Activated CD4-positive, alpha-beta T cell treated with anti-CD3 and anti-CD28 coated beads for 48 hours (primary cell): ENCODE results near the gene SGCA.

Experiments
- DNase-seq: peaks from one replicate; pipeline ENCODE4 v3.0.0-alpha.2; 2020

SGCA gene

GRCh38 chr17:50210240-50211225, 44.7 kb downstream of the SGCA start:
- DNase-seq, result no peak

- no peak for DNase-seq
Measured at GRCh38 chr17:50211249-50212120, 45.7 kb downstream of the SGCA start.

GRCh38 chr17:50212121-50212843, 46.5 kb downstream of the SGCA start:
- no peak for DNase-seq

GRCh38 chr17:50213026-50214022, 47.5 kb downstream of the SGCA start:
- peak; percentile 55 for DNase-seq

GRCh38 chr17:50214976-50215760, 49.4 kb downstream of the SGCA start:
- DNase-seq, result no peak

- DNase-seq, result no peak
Measured at GRCh38 chr17:50217591-50217990, 51.8 kb downstream of the SGCA start.

- no peak for DNase-seq
Measured at GRCh38 chr17:50218071-50218759, 52.4 kb downstream of the SGCA start.

GRCh38 chr17:50218771-50219315, 53.0 kb downstream of the SGCA start:
- no peak for DNase-seq

GRCh38 chr17:50219342-50219741, 53.5 kb downstream of the SGCA start:
- DNase-seq, result no peak

- no peak for DNase-seq
Measured at GRCh38 chr17:50219939-50220465, 54.2 kb downstream of the SGCA start.

- DNase-seq, result no peak
Measured at GRCh38 chr17:50220811-50221210, 55.0 kb downstream of the SGCA start.

GRCh38 chr17:50221266-50221863, 55.6 kb downstream of the SGCA start:
- DNase-seq, result no peak

- DNase-seq, result no peak
Measured at GRCh38 chr17:50221864-50222545, 56.2 kb downstream of the SGCA start.

GRCh38 chr17:50222922-50223321, 57.1 kb downstream of the SGCA start:
- no peak for DNase-seq
